ENCODE results near the gene FAM210B. TPM values are rescaled to one million over a fixed set of nuclear protein-coding genes. Genes with fewer than 3 reads are reported as not detected.

The FAM210B gene
- total and polyA plus RNA-seq, 2 of the 8 experiments (the other 6 are each of a cell fraction or from before 2014, with no cell fraction given) = 9.4 to 15.0 TPM

- no peak for TF ChIP-seq RNF2 (IDR thresholded peaks at IDR 0.05; ENCODE audit: borderline replicate concordance, low read depth, low read length, missing control alignments, poor library complexity, severe bottlenecking)
- no peak for TF ChIP-seq BACH1 (IDR thresholded peaks at IDR 0.05; ENCODE audit: low read length)
Observed at GRCh38 chr20:56395166-56395565, 36.4 kb downstream of the FAM210B start (continued).

Measured in H1 (cell line).